Adrenal gland (tissue), 5 donors: ENCODE measurements around the gene GRAMD1C.
"Not testable (repeated sequence)": the region's sequence is repeated elsewhere in the genome, so short reads cannot be mapped to it uniquely, and the experiment has no call there.

Experiments
- CTCF ChIP-seq, 6 experiments: fragments of 450-650 bp in 4 of 6; fragments of 200-600 bp in 2 of 6; sonication (generic) in 1 of 6; IDR thresholded peaks; 1 replicate in 5 of 6; 2 replicates in 1 of 6; pipeline versions ENCODE4 v1.5.1 to v1.8.0; 2016 to 2021; ENCODE audit warnings: antibody characterized with exemption in 6 of 6, mild to moderate bottlenecking in 2 of 6, moderate library complexity in 1 of 6
- POLR2A ChIP-seq, 2 donors: fragments of 450-650 bp; IDR thresholded peaks; one replicate each; pipeline ENCODE4 v1.6.1; 2017; ENCODE audit warnings: antibody characterized with exemption in 2 of 2, mild to moderate bottlenecking in 2 of 2, moderate library complexity in 1 of 2
- donor health status: DM: no; HTN: no; CAD: no.

GRCh38 chr3:113849071-113849470, 10.5 kb downstream of the GRAMD1C start:
- not testable (repeated sequence) for TF ChIP-seq CTCF, POLR2A (IDR thresholded peaks at IDR 0.05)
